Measurements from ENCODE around the gene KIAA1755.

KIAA1755 gene

DNA sequence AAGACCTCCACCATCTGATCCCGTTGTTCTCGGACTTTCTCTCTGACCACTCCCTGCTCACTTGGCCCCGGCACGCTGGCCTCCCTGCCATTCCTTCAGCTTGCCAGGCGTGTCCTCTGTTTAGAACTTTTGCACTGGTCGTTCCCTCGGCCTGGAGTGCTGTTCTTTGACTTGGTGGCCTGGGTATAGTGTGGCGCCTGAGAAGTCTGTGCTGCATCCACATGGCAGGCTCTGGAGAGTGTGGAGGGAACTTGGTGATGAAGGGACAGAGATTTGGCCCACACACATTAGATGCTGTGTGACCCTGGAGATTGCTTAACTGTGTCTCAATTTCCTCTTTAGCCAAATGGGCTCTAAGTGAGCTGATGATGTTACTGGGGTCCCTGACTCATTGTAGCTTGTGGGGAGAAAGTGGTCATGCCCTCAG, 82.5 kb downstream of the KIAA1755 start:
- no peak for DNase-seq
- intact Hi-C loops (cut with DNase I), result no loop called here

- intact Hi-C loops (cut with DNase I), result no loop called here
- DNase-seq, result no peak
These were observed 83.3 kb downstream of the KIAA1755 start for GRCh38 chr20:38177201-38177600.

DNA sequence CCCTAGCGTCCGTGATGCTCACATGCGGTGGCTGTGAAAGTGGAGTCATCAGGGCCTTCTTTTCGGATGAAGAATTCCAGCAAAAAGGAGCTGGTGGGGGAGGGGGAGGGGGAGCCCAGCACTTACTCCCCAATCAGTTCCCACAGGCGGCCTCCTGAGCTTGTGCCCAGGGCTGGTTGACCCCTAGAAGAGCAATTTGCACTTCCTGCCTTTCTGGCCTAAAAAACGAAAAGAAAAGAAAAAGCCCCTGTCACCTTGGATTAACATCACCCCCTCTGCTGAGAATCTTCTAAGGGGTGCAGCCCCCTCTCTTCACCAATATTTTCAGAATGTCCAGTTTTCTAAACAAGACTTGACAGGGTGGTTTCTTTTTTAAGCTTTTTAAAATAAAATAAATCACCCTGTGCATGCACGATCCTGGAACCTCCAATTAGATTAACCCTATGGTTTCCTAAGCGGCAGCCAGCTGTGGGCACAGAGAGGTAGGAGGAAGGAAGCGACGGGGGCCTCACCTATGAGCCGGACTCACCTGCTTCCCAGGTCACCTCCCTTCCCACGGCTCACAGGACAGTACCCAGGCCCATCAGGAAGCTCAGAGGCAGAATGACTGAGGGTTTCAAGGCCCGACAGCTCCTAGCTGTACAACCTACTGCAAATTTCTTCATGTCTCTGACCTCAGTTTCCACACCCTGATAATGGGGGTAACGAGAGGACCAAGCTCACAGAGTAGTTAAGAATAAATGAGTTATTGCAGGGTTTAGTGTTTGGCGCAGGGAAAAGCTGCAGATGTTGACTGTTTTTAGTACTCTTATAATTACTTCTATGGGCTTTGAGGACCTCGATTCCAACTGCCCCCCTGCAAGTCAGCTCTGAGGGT, 85.0 kb downstream of the KIAA1755 start:
- intact Hi-C loops (cut with DNase I), result no loop called here
- DNase-seq, result no peak

- intact Hi-C loops (cut with DNase I), result no loop called here
- DNase-seq, result peak in 14 of 42 donors; percentile 5 to 56 (median 16)
These were observed 87.0 kb downstream of the KIAA1755 start for GRCh38 chr20:38173237-38174156.

GRCh38 chr20:38172408-38172807, 88.1 kb downstream of the KIAA1755 start:
- DNase-seq, result no peak
- intact Hi-C loops (cut with DNase I), result no loop called here

DNA sequence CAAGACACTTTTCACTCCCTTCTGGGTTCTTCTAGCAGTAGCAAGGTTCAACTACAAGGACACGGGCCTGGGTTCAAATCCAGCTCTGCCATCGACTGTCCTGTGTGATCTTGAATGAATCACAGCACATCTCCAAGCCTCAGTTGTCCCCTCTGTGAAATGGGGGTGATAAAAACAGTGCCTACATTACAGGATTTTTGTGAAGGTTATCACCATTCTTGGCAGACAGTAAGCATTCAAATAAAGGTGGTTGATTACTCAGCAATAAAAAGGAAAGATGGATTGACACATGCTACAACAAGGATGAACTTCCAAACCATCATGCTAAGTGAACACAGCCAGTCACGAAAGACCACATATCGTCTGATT, 88.9 kb downstream of the KIAA1755 start:
- intact Hi-C loops (cut with DNase I), result no loop called here
- DNase-seq, result no peak

DNA sequence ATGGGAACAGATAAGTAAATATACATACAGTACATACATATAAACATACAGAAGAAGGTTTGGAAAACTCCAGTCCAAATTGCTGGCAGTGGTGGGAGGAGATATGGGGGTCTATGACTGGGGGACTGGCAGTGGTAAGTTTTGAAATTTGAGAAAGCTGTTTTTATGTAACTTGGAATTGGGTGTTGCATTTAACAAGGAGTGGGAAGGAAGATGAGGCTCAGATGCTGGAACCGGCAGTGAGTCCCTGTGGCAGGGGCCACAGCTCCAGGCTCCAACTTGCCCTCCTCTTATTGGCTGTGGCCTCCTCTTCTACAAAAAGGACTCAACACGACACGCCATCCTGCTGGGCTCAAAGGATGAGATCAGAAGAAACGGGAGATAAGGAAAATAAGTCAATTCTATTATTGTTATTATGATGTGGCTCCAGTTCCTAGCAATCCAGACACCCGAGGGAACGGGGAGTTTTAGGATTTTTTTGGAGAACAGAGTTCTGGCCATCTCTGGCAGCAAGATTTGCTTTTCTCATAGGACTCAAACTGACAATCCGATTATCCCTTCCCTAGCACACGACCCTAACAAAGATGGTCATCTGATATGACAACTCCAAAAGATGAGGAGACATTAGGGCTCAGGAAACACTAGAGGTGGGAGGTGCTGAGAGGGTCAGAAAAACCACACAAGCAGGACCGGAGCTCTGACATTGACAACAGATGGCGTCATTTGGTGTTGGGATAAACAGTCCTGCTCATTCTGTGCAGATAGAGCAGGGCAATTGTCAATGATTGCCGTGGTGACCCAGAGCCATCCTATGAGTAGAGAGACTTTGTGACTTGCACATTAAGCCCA, 89.5 kb downstream of the KIAA1755 start:
- no peak for DNase-seq
- intact Hi-C loops (cut with DNase I), result no loop called here

DNA sequence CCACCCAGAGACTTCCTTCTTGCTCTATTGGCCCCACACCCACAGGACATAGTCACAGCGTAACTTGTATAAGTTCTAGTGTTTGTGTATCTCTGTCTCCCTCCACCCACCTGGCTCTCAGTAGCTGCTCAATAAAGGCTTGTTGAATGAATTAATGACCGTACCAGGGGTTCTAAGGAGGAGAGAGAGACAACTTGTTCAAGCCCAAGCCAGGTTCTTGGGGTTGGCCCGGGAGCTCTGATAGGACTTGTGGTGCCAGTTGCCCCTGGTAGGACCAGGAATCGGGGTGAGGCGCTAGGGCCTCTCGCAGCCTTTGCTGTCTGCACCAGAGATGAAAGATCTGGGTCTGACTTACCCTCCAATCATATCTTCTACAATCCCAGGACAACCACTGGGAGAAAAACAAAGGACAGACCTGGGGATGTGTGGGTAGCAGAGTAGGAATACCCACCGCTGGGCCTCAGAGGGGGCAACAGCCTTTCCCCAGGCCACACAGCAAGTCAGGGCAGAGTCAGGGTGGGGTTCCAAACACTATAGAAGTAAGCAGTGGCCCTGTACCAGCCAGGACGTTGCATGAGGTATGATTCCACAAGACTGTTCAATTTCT, 90.2 kb downstream of the KIAA1755 start:
- intact Hi-C loops (cut with DNase I), result no loop called here
- DNase-seq, result no peak

GRCh38 chr20:38169636-38170193, 90.8 kb downstream of the KIAA1755 start:
- no peak for DNase-seq
- intact Hi-C loops (cut with DNase I), result no loop called here

GRCh38 chr20:38168791-38169589, 91.5 kb downstream of the KIAA1755 start:
- peak in 1 of 42 donors; percentile 40 for DNase-seq
- intact Hi-C loops (cut with DNase I), result no loop called here

- peak in 3 of 42 donors; percentile 6 to 43 (median 36) for DNase-seq
- intact Hi-C loops (cut with DNase I), result no loop called here
These were observed 92.4 kb downstream of the KIAA1755 start for GRCh38 chr20:38167851-38168760.

DNA sequence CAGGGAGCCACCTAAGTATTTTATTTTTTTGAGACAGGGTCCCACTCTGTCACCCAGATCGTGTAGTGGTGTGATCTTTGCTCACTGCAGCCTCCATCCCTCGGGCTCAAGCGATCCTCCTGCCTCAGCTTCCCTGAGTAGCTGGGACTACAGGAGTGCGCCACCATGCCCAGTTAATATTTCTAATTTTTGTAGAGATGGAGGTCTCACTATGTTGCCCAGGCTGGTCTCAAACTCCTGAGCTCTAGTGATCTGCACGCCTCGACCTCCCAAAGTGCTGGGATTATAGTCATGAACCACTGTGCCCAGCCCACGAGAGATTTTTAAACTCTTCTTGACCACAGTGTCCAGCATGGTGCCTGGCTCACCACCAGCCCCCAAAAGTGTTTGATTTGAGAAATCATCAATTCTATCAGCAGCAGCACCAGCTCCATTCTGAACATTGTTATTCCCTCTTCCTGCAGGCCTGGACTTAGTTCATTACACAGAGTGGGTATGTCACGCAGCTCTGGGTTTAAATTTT, 93.1 kb downstream of the KIAA1755 start:
- intact Hi-C loops (cut with DNase I), result no loop called here
- DNase-seq, result no peak

DNA sequence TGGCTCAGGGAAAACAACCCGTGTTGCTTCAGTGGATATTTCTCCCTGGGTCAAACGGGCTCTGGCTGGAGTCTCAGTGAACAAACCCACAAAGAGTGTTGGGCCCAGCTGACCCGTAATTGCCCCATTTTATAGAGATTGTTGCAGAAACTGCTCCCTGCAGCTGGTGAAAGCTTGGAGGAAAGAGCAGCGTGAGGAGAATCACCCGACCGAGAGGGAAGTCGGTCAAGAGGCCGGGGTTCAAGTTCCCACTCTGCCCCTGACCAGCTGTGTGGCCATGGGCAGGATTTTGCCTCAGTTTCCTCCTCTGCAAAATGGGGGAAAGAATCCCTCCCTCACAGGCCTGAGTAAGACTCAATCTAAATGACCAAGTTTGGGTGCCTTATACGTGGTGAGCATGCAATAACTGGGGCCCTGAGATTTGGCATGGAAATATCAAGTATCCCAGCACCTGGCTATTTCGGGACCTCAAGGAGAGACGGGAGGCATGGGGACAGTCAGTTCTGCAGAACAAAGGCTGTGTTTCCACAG, 93.8 kb downstream of the KIAA1755 start:
- no peak for DNase-seq
- intact Hi-C loops (cut with DNase I), result no loop called here

- intact Hi-C loops (cut with DNase I), result no loop called here
These were observed 94.4 kb downstream of the KIAA1755 start for GRCh38 chr20:38165966-38166702.

More at GRCh38 chr20:38165966-38166702, 94.4 kb downstream of the KIAA1755 start:
- no peak for DNase-seq

Data from head of caudate nucleus (tissue), 42 donors.